HEK293 (cell line): Measurements from ENCODE around the gene CXorf58.

Experiments used
- CTCF ChIA-PET: fragments of 350-600 bp; formaldehyde crosslinking; extraction: SDS; loops from one replicate; lab custom pipeline; 2021; ENCODE audit warnings: antibody characterized with exemption; lab: Yijun Ruan, JAX
- POLR2A ChIA-PET: fragments of 300-600 bp; formaldehyde crosslinking; extraction: SDS; loops from one replicate; lab custom pipeline; 2020; ENCODE audit warnings: antibody characterized with exemption, inconsistent platforms; lab: Yijun Ruan, JAX
- H3K27ac ChIP-seq: fragments of 200-500 bp; sonication (Bioruptor generic); 2 replicates; pipeline ENCODE4 v1.5.1; 2014; ENCODE audit warnings: low read depth, low read length, control low read depth, inconsistent platforms; ENCODE audit errors: extremely low read depth
- H3K36me3 ChIP-seq, 2 experiments: fragments of 200-500 bp in 1 of 2; sonication (Bioruptor generic) in 1 of 2; 1 replicate in 1 of 2; 2 replicates in 1 of 2; pipeline ENCODE4 v1.5.1; 2014 to 2017; ENCODE audit warnings: inconsistent platforms in 2 of 2, low read length in 2 of 2; ENCODE audit not compliant: control insufficient read depth in 2 of 2, insufficient read depth in 1 of 2
- H3K4me1 ChIP-seq: fragments of 200-500 bp; sonication (Bioruptor generic); 2 replicates; pipeline ENCODE4 v1.5.1; 2014; ENCODE audit warnings: mild to moderate bottlenecking, low read length, inconsistent platforms; ENCODE audit not compliant: control insufficient read depth, insufficient read depth
- H3K4me3 ChIP-seq: 2 replicates; pipeline ENCODE4 v1.5.1; 2011; ENCODE audit warnings: low read depth, mild to moderate bottlenecking, control low read depth, low read length, moderate library complexity
- H3K9me3 ChIP-seq: fragments of 200-500 bp; sonication (Bioruptor generic); 2 replicates; pipeline ENCODE4 v1.5.1; 2014; ENCODE audit warnings: low read depth, low read length, inconsistent platforms; ENCODE audit not compliant: control insufficient read depth, insufficient read depth
- IKZF3 ChIP-seq: fragments of 450-650 bp; IDR thresholded peaks from 2 replicates; pipeline ENCODE4 v1.5.0; 2018; ENCODE audit warnings: missing biosample characterization, mild to moderate bottlenecking, missing genetic modification characterization, moderate library complexity
- KLF8 ChIP-seq: fragments of 450-650 bp; formaldehyde crosslinking; IDR thresholded peaks from 2 replicates; pipeline ENCODE4 v1.5.1; 2016; ENCODE audit warnings: missing biosample characterization, missing genetic modification characterization
- RBAK ChIP-seq: fragments of 450-650 bp; formaldehyde crosslinking; IDR thresholded peaks from 2 replicates; pipeline ENCODE4 v1.5.1; 2016; ENCODE audit warnings: missing biosample characterization, missing genetic modification characterization
- SP2 ChIP-seq: fragments of 450-650 bp; formaldehyde crosslinking; IDR thresholded peaks from 2 replicates; pipeline ENCODE4 v1.5.1; 2016; ENCODE audit warnings: missing biosample characterization, missing genetic modification characterization
- ZBTB20 ChIP-seq: fragments of 450-650 bp; formaldehyde crosslinking; IDR thresholded peaks from 2 replicates; pipeline ENCODE4 v1.5.1; 2016; ENCODE audit warnings: missing biosample characterization, missing genetic modification characterization
- ZFHX2 ChIP-seq: fragments of 450-650 bp; formaldehyde crosslinking; conservative IDR thresholded peaks from 2 replicates; pipeline ENCODE4 v1.5.1; 2016; ENCODE audit warnings: missing biosample characterization, missing genetic modification characterization
- ZNF112 ChIP-seq: fragments of 450-650 bp; formaldehyde crosslinking; IDR thresholded peaks from 2 replicates; pipeline ENCODE4 v1.5.0; 2017; ENCODE audit warnings: missing biosample characterization, missing genetic modification characterization
- ZNF114 ChIP-seq: fragments of 450-650 bp; formaldehyde crosslinking; IDR thresholded peaks from 2 replicates; pipeline ENCODE4 v1.5.0; 2017; ENCODE audit warnings: missing biosample characterization, missing genetic modification characterization
- ZNF121 ChIP-seq: fragments of 450-650 bp; formaldehyde crosslinking; IDR thresholded peaks from 2 replicates; pipeline ENCODE4 v1.5.1; 2016; ENCODE audit warnings: missing biosample characterization, missing genetic modification characterization
- ZNF169 ChIP-seq: fragments of 450-650 bp; formaldehyde crosslinking; IDR thresholded peaks from 2 replicates; pipeline ENCODE4 v1.5.1; 2016; ENCODE audit warnings: missing biosample characterization, missing genetic modification characterization
- ZNF174 ChIP-seq: fragments of 450-650 bp; formaldehyde crosslinking; IDR thresholded peaks from 2 replicates; pipeline ENCODE4 v1.5.0; 2017; ENCODE audit warnings: missing biosample characterization, mild to moderate bottlenecking, missing genetic modification characterization
- ZNF221 ChIP-seq: fragments of 450-650 bp; formaldehyde crosslinking; IDR thresholded peaks from 2 replicates; pipeline ENCODE4 v1.5.1; 2017; ENCODE audit warnings: missing biosample characterization, missing genetic modification characterization, borderline replicate concordance
- ZNF23 ChIP-seq: fragments of 450-650 bp; formaldehyde crosslinking; IDR thresholded peaks from 2 replicates; pipeline ENCODE4 v1.5.1; 2016; ENCODE audit warnings: missing biosample characterization, missing genetic modification characterization, borderline replicate concordance
- ZNF239 ChIP-seq: fragments of 450-650 bp; formaldehyde crosslinking; IDR thresholded peaks from 2 replicates; pipeline ENCODE4 v1.5.1; 2016; ENCODE audit warnings: missing biosample characterization, missing genetic modification characterization
- ZNF350 ChIP-seq: fragments of 450-650 bp; formaldehyde crosslinking; IDR thresholded peaks from 2 replicates; pipeline ENCODE4 v1.5.0; 2017; ENCODE audit warnings: missing biosample characterization, mild to moderate bottlenecking, missing genetic modification characterization
- ZNF501 ChIP-seq: fragments of 450-650 bp; formaldehyde crosslinking; IDR thresholded peaks from 2 replicates; pipeline ENCODE4 v1.5.1; 2016; ENCODE audit warnings: missing biosample characterization, missing genetic modification characterization
- ZNF521 ChIP-seq: fragments of 450-650 bp; formaldehyde crosslinking; IDR thresholded peaks from 2 replicates; pipeline ENCODE4 v1.5.1; 2017; ENCODE audit warnings: missing biosample characterization, mild to moderate bottlenecking, missing genetic modification characterization
- ZNF654 ChIP-seq: fragments of 450-650 bp; formaldehyde crosslinking; IDR thresholded peaks from 2 replicates; pipeline ENCODE4 v1.5.1; 2016; ENCODE audit warnings: low read depth, missing biosample characterization, missing genetic modification characterization
- ZNF660 ChIP-seq: fragments of 450-650 bp; IDR thresholded peaks from 2 replicates; pipeline ENCODE4 v1.5.1; 2018; ENCODE audit warnings: missing biosample characterization, mild to moderate bottlenecking, missing genetic modification characterization
- ZNF777 ChIP-seq: fragments of 450-650 bp; formaldehyde crosslinking; IDR thresholded peaks from 2 replicates; pipeline ENCODE4 v1.5.1; 2017; ENCODE audit warnings: missing biosample characterization, missing genetic modification characterization, borderline replicate concordance
- ZNF785 ChIP-seq: fragments of 450-650 bp; formaldehyde crosslinking; IDR thresholded peaks from 2 replicates; pipeline ENCODE4 v1.5.1; 2016; ENCODE audit warnings: missing biosample characterization, missing genetic modification characterization
- ZNF843 ChIP-seq: fragments of 450-650 bp; formaldehyde crosslinking; IDR thresholded peaks from 2 replicates; pipeline ENCODE4 v1.5.1; 2016; ENCODE audit warnings: missing biosample characterization, missing genetic modification characterization
- TF ChIP-seq, protein P1 (sequence below): fragments of 450-650 bp; IDR thresholded peaks from 2 replicates; pipeline ENCODE4 v1.5.1; 2018; ENCODE audit warnings: missing biosample characterization, mild to moderate bottlenecking, missing genetic modification characterization
- TF ChIP-seq, protein P2 (sequence below): fragments of 450-650 bp; formaldehyde crosslinking; IDR thresholded peaks from 2 replicates; pipeline ENCODE4 v1.5.1; 2016; ENCODE audit warnings: missing biosample characterization, missing genetic modification characterization
- TF ChIP-seq, protein P3 (sequence below): fragments of 450-650 bp; formaldehyde crosslinking; optimal IDR thresholded peaks from 2 replicates; pipeline ENCODE3; 2016; ENCODE audit warnings: missing biosample characterization, mild to moderate bottlenecking, missing genetic modification characterization
- TF ChIP-seq, protein P4 (sequence below): fragments of 450-650 bp; formaldehyde crosslinking; IDR thresholded peaks from 2 replicates; pipeline ENCODE4 v1.5.1; 2017; ENCODE audit warnings: missing biosample characterization, missing genetic modification characterization
- TF ChIP-seq, protein P5 (sequence below): fragments of 450-650 bp; IDR thresholded peaks from 2 replicates; pipeline ENCODE4 v1.5.1; 2018; ENCODE audit warnings: missing biosample characterization, missing genetic modification characterization

CXorf58 gene

DNA sequence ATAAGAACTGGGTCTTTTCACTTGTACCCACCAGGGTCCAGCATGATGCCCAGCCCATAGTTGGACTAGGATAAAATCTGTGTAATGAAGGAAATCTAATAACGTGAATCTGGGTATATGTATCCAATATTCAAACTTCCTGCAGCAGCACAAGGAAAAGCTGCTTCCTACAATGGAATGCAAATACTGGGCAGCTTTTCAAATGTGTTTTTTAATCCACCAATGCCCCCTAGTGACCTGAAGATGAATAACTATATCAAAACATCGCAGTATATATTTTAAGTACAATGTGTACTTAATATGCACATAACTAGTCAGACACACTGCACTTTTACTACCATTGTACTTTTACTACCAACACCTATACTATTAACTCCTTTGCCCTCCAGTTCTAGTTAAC, 5.4 kb upstream of the CXorf58 start:
- H3K36me3 ChIP-seq = no peaks in the 10 kb centered on the region
- H3K27ac ChIP-seq = no peak overlapping the region
- POLR2A ChIA-PET = interaction anchor here (0.6 to 3.6 kb wide), 8 partner anchors 35 to 159 kb away, joined by 3 to 79 read pairs (median 4); partner anchors contain the start of genes ACOT9 and SAT1
- no peaks in the 10 kb centered on the region for H3K9me3 ChIP-seq
- peaks cover 18% of the 10 kb centered on the region for H3K4me1 ChIP-seq
- CTCF ChIA-PET = interaction anchor here (0.5 to 4.2 kb wide), 66 partner anchors 10 to 1919 kb away, joined by 3 to 130 read pairs (median 5); partner anchors contain the start of genes ACOT9, EIF2S3, PRDX4 and SAT1
- no peak overlapping the region for H3K4me3 ChIP-seq
- TF ChIP-seq ZNF350 (tag by site-specific recombination) = no peak
- TF ChIP-seq, protein P1, sequence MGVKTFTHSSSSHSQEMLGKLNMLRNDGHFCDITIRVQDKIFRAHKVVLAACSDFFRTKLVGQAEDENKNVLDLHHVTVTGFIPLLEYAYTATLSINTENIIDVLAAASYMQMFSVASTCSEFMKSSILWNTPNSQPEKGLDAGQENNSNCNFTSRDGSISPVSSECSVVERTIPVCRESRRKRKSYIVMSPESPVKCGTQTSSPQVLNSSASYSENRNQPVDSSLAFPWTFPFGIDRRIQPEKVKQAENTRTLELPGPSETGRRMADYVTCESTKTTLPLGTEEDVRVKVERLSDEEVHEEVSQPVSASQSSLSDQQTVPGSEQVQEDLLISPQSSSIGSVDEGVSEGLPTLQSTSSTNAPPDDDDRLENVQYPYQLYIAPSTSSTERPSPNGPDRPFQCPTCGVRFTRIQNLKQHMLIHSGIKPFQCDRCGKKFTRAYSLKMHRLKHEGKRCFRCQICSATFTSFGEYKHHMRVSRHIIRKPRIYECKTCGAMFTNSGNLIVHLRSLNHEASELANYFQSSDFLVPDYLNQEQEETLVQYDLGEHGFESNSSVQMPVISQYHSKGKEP (tag by site-specific recombination) = 0 out of 2 replicates have a peak, but pooled peaks have one; percentile 25
- TF ChIP-seq, protein P2, sequence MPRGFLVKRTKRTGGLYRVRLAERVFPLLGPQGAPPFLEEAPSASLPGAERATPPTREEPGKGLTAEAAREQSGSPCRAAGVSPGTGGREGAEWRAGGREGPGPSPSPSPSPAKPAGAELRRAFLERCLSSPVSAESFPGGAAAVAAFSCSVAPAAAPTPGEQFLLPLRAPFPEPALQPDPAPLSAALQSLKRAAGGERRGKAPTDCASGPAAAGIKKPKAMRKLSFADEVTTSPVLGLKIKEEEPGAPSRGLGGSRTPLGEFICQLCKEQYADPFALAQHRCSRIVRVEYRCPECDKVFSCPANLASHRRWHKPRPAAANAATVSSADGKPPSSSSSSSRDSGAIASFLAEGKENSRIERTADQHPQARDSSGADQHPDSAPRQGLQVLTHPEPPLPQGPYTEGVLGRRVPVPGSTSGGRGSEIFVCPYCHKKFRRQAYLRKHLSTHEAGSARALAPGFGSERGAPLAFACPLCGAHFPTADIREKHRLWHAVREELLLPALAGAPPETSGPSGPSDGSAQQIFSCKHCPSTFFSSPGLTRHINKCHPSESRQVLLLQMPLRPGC (tag by site-specific recombination) = peak; percentile 51; the same call in 1 of the 2 replicates
- peak; percentile 29; the same call in 1 of the 2 replicates for TF ChIP-seq ZNF660 (tag by site-specific recombination)
- TF ChIP-seq ZNF23 (tag by site-specific recombination) = no peak
- peak; percentile 87 for TF ChIP-seq ZNF654 (tag by site-specific recombination)
- TF ChIP-seq KLF8 = no peak
- peak; percentile 90 for TF ChIP-seq IKZF3 (tag by site-specific recombination)

DNA sequence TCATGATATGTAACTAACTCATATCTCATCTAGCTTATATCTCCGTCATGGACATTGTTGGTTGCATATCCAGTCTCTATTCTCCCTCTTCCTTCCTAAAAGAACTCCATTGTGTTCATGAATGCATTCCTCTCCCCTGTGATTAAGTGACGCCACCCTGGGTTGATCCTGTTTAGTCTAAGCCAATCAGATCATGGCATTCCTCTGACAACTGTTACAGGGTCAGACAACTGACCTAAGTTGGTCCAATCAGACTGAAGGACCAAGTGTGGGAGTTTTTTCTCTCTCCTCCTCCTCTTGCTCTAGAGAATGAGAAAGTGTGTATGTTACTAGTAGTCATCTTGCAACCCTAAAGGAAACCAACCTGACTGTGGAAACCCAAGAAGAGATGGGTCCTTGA, 3.7 kb upstream of the CXorf58 start:
- Histone ChIP-seq H3K4me1 (peaks cover 12% of the 10 kb centered on the region), H3K27ac (no peak overlapping the region), H3K9me3 (no peaks in the 10 kb centered on the region), H3K4me3 (no peak overlapping the region), H3K36me3 (no peaks in the 10 kb centered on the region)
- POLR2A ChIA-PET = interaction anchor here (0.6 to 0.7 kb wide), 2 partner anchors 118 to 126 kb away, joined by 3 to 5 read pairs; no protein-coding TSS in a partner anchor
- CTCF ChIA-PET = interaction anchor here (0.7 to 4.2 kb wide), 7 partner anchors 38 to 457 kb away, joined by 3 to 130 read pairs (median 3); no protein-coding TSS in a partner anchor
- TF ChIP-seq ZFHX2 (tag by site-specific recombination) = no peak
- TF ChIP-seq ZNF239 (tag by site-specific recombination) = no peak
- no peak for TF ChIP-seq ZNF785 (tag by site-specific recombination)
- no peak for TF ChIP-seq ZNF843
- no peak for TF ChIP-seq SP2 (tag by site-specific recombination)
- TF ChIP-seq ZNF121 (tag by site-specific recombination) = no peak
- no peak for TF ChIP-seq ZNF114 (tag by site-specific recombination)
- TF ChIP-seq RBAK (tag by site-specific recombination) = no peak
- TF ChIP-seq, protein P3, sequence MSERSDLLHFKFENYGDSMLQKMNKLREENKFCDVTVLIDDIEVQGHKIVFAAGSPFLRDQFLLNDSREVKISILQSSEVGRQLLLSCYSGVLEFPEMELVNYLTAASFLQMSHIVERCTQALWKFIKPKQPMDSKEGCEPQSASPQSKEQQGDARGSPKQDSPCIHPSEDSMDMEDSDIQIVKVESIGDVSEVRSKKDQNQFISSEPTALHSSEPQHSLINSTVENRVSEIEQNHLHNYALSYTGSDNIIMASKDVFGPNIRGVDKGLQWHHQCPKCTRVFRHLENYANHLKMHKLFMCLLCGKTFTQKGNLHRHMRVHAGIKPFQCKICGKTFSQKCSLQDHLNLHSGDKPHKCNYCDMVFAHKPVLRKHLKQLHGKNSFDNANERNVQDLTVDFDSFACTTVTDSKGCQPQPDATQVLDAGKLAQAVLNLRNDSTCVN (tag by site-specific recombination) = no peak
- TF ChIP-seq ZNF169 (tag by site-specific recombination) = no peak
- TF ChIP-seq ZBTB20 (tag by site-specific recombination) = no peak
- TF ChIP-seq, protein P4, sequence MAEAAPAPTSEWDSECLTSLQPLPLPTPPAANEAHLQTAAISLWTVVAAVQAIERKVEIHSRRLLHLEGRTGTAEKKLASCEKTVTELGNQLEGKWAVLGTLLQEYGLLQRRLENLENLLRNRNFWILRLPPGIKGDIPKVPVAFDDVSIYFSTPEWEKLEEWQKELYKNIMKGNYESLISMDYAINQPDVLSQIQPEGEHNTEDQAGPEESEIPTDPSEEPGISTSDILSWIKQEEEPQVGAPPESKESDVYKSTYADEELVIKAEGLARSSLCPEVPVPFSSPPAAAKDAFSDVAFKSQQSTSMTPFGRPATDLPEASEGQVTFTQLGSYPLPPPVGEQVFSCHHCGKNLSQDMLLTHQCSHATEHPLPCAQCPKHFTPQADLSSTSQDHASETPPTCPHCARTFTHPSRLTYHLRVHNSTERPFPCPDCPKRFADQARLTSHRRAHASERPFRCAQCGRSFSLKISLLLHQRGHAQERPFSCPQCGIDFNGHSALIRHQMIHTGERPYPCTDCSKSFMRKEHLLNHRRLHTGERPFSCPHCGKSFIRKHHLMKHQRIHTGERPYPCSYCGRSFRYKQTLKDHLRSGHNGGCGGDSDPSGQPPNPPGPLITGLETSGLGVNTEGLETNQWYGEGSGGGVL (tag by site-specific recombination) = no peak
- no peak for TF ChIP-seq ZNF112 (tag by site-specific recombination)
- TF ChIP-seq, protein P5, sequence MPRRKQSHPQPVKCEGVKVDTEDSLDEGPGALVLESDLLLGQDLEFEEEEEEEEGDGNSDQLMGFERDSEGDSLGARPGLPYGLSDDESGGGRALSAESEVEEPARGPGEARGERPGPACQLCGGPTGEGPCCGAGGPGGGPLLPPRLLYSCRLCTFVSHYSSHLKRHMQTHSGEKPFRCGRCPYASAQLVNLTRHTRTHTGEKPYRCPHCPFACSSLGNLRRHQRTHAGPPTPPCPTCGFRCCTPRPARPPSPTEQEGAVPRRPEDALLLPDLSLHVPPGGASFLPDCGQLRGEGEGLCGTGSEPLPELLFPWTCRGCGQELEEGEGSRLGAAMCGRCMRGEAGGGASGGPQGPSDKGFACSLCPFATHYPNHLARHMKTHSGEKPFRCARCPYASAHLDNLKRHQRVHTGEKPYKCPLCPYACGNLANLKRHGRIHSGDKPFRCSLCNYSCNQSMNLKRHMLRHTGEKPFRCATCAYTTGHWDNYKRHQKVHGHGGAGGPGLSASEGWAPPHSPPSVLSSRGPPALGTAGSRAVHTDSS (tag by site-specific recombination) = no peak
- TF ChIP-seq ZNF221 (tag by site-specific recombination) = no peak
- no peak for TF ChIP-seq ZNF777 (tag by site-specific recombination)
- TF ChIP-seq ZNF521 = no peak
- TF ChIP-seq ZNF174 (tag by site-specific recombination) = no peak
- TF ChIP-seq ZNF501 = no peak
